A549 treated with AZD2906 at 1 μM for 4 hours (cell line): ENCODE data around the gene PDIA4. TPM values are rescaled to one million over a fixed set of nuclear protein-coding genes. Genes with fewer than 3 reads are reported as not detected.

Experiments used
- total RNA-seq: library from RNA; stranded (reverse); fragments of 200-300 nt; extraction: Qiagen RNA extraction; gene quantifications from 5 replicates; pipeline ENCODE4 v1.2.3, GENCODE V29; 2022

Gene PDIA4, protein sequence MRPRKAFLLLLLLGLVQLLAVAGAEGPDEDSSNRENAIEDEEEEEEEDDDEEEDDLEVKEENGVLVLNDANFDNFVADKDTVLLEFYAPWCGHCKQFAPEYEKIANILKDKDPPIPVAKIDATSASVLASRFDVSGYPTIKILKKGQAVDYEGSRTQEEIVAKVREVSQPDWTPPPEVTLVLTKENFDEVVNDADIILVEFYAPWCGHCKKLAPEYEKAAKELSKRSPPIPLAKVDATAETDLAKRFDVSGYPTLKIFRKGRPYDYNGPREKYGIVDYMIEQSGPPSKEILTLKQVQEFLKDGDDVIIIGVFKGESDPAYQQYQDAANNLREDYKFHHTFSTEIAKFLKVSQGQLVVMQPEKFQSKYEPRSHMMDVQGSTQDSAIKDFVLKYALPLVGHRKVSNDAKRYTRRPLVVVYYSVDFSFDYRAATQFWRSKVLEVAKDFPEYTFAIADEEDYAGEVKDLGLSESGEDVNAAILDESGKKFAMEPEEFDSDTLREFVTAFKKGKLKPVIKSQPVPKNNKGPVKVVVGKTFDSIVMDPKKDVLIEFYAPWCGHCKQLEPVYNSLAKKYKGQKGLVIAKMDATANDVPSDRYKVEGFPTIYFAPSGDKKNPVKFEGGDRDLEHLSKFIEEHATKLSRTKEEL
- total RNA-seq = 161 to 188 TPM (median 169 TPM) in 5 replicates

DNA sequence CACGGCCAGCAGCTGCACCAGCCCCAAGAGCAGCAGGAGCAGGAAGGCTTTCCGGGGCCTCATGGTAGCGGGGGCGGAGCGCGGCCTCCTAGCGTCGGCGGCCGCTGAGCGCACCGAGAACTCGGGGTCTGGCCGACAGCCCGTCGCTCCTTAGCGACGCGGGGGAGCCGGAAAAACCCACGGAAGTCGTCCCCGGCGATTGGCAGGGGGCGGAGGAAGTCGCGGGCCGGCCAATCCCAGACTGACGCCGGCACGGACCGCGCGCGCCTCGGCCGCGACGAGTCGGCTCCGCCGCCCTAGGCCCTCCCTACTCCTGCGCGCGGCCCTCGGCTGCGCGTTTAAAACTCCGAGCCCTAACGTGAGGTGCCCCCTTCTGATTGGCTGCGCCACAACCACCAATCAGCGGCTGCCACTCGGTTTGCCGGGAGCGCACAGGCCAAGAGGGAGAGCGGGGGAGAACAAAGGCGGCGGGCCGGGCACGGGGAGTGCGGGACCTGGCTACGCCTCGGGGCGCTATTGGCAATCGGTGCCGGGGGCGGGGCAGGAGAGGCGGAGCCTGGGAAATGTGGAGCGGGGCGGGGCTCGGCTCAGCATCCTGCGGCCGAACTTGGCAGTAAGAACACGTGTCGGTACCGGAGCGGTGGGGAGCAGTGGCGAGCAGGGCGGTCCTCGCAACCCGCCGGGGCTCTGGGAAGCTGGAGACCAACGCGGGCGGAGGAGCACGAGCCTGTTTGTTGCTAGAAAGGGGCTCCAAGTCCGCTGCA, at the start of gene PDIA4:
TSS of gene PDIA4 (minus strand) at position 160 of the 764 bp plus-strand sequence. CDS start at position 63, 97 bp downstream.

Other genes starting within 250 kb of the PDIA4 start
- gene EZH2, start 144.2 kb downstream of the PDIA4 start, total RNA-seq = 19.0 to 21.6 TPM (median 19.3 TPM) in 5 replicates
- 6.1 to 6.6 TPM (median 6.3 TPM) in 5 replicates for gene ZNF786, start 62.2 kb upstream of the PDIA4 start, total RNA-seq
- gene ZNF425, start 97.8 kb upstream of the PDIA4 start, total RNA-seq = 1.2 to 1.4 TPM (median 1.3 TPM) in 5 replicates
- gene ZNF398, start 118.9 kb upstream of the PDIA4 start, total RNA-seq = 8.6 to 9.9 TPM (median 9.1 TPM) in 5 replicates
- gene ZNF282, start 167.0 kb upstream of the PDIA4 start, total RNA-seq = 21.7 to 26.7 TPM (median 24.9 TPM) in 5 replicates
- gene ZNF212, start 211.1 kb upstream of the PDIA4 start, total RNA-seq = 10.5 to 12.0 TPM (median 11.2 TPM) in 5 replicates
- gene ZNF783, start 233.7 kb upstream of the PDIA4 start, total RNA-seq = 4.4 to 6.1 TPM (median 5.3 TPM) in 5 replicates